GM10266 (cell line): ENCODE data around the gene SYTL1.

ENCODE experiments used
- DNase-seq: peaks from one replicate; pipeline ENCODE4 v3.0.0; 2012; ENCODE audit errors: extremely low spot score
- CTCF ChIP-seq: IDR thresholded peaks from 2 replicates; pipeline ENCODE4 v1.5.1; 2012; ENCODE audit warnings: mild to moderate bottlenecking, low read depth; ENCODE audit not compliant: control insufficient read depth, insufficient read depth; ENCODE audit errors: missing control alignments

The SYTL1 gene

GRCh38 chr1:27397749-27398148, 55.9 kb downstream of the SYTL1 start:
- TF ChIP-seq CTCF: no peak
- DNase-seq: no peak

- TF ChIP-seq CTCF: no peak
- no peak for DNase-seq
Observed at GRCh38 chr1:27398405-27399149, 56.8 kb downstream of the SYTL1 start.

GRCh38 chr1:27399251-27400025, 57.6 kb downstream of the SYTL1 start:
- no peak for DNase-seq
- TF ChIP-seq CTCF: no peak

GRCh38 chr1:27400082-27400962, 58.5 kb downstream of the SYTL1 start:
- DNase-seq: no peak
- TF ChIP-seq CTCF: no peak

- TF ChIP-seq CTCF: no peak
- DNase-seq: no peak
Observed at GRCh38 chr1:27400963-27401341, 59.1 kb downstream of the SYTL1 start.

- peak; percentile 38 for DNase-seq
- TF ChIP-seq CTCF: peak; percentile 61
Observed at GRCh38 chr1:27402349-27402754, 60.5 kb downstream of the SYTL1 start.
